Activated CD4-positive, alpha-beta memory T cell treated with anti-CD3 and anti-CD28 coated beads, Interleukin-2, amount 10 ng/mL, durations not matched to agents 7 days and 5 days (primary cell): ENCODE data around the gene ALDOA. TPM values are rescaled to one million over a fixed set of nuclear protein-coding genes. Genes with fewer than 3 reads are reported as not detected.

ENCODE experiments used
- CTCF ChIA-PET: fragments of 350-600 bp; sonication (Branson Sonifier 250); formaldehyde crosslinking; loops from one replicate; lab custom pipeline; 2021; ENCODE audit warnings: antibody characterized with exemption, inconsistent platforms; lab: Charles Lee
- POLR2A ChIA-PET: fragments of 350-600 bp; sonication (Branson Sonifier 250); formaldehyde crosslinking; loops from one replicate; lab custom pipeline; 2021; ENCODE audit warnings: antibody characterized with exemption; lab: Charles Lee
- DNase-seq: peaks from one replicate; pipeline ENCODE4 v3.0.0-alpha.2; 2020
- H3K27ac Mint-ChIP-seq: one replicate; pipeline ENCODE4 v1.8.0; 2021; ENCODE audit warnings: mild to moderate bottlenecking, mixed read lengths
- H3K27me3 Mint-ChIP-seq: one replicate; pipeline ENCODE4 v1.8.0; 2021; ENCODE audit warnings: mixed read lengths
- H3K36me3 Mint-ChIP-seq: one replicate; pipeline ENCODE4 v1.8.0; 2021; ENCODE audit warnings: low read depth, mixed read lengths
- H3K4me1 Mint-ChIP-seq: one replicate; pipeline ENCODE4 v1.8.0; 2021; ENCODE audit warnings: mixed read lengths
- H3K4me3 Mint-ChIP-seq: one replicate; pipeline ENCODE4 v1.8.0; 2021; ENCODE audit warnings: mild to moderate bottlenecking, mixed read lengths
- H3K9me3 Mint-ChIP-seq: one replicate; pipeline ENCODE4 v1.8.0; 2021; ENCODE audit warnings: mixed read lengths
- total RNA-seq, 2 experiments: library from RNA; stranded (reverse); gene quantifications; one replicate each; pipeline ENCODE4 v1.2.3, GENCODE V29; 2021

Gene ALDOA
- total RNA-seq, 2 experiments from 2014 or later = 1,403 to 1,450 TPM

GRCh38 chr16:30065943-30066760 is 592 bp downstream of the ALDOA start:
- Mint-ChIP-seq H3K4me1 (peaks cover 39% of the 10 kb centered on the region), H3K9me3 (no peaks in the 10 kb centered on the region), H3K27ac (peak overlapping the region; percentile 99), H3K27me3 (no peaks in the 10 kb centered on the region), H3K4me3 (peak overlapping the region; percentile 95), H3K36me3 (peaks cover 62% of the 10 kb centered on the region)
- DNase-seq = no peak
- ChIA-PET CTCF (interaction anchor here (0.6 to 5.4 kb wide), 11 partner anchors 10 to 351 kb away, joined by 3 to 40 read pairs (median 5); partner anchors contain the start of genes PAGR1, PPP4C and TBX6), POLR2A (interaction anchor here (0.8 to 6.0 kb wide), 38 partner anchors 8 to 544 kb away, joined by 3 to 111 read pairs (median 5); partner anchors contain the start of genes C16orf54, CDIPT, CORO1A and HIRIP3)

GRCh38 chr16:30066761-30067583 is 1.4 kb downstream of the ALDOA start:
- H3K27ac Mint-ChIP-seq = peak overlapping the region; percentile 99
- ChIA-PET POLR2A (interaction anchor here (0.8 to 6.0 kb wide), 15 partner anchors 10 to 543 kb away, joined by 3 to 111 read pairs (median 9); partner anchors contain the start of genes CORO1A, HIRIP3, INO80E and PPP4C), CTCF (interaction anchor here (0.6 to 5.4 kb wide), 4 partner anchors 10 to 244 kb away, joined by 4 to 40 read pairs (median 22); partner anchors contain the start of genes PPP4C and TBX6)
- H3K4me1 Mint-ChIP-seq = peaks cover 39% of the 10 kb centered on the region
- no peaks in the 10 kb centered on the region for H3K27me3 Mint-ChIP-seq
- H3K4me3 Mint-ChIP-seq = peak overlapping the region; percentile 95
- H3K9me3 Mint-ChIP-seq = no peaks in the 10 kb centered on the region
- peaks cover 70% of the 10 kb centered on the region for H3K36me3 Mint-ChIP-seq
- DNase-seq = no peak

- DNase-seq = no peak
- Mint-ChIP-seq H3K36me3 (peaks cover 73% of the 10 kb centered on the region), H3K4me1 (peaks cover 41% of the 10 kb centered on the region), H3K27me3 (no peaks in the 10 kb centered on the region), H3K4me3 (peak overlapping the region; percentile 95), H3K9me3 (no peaks in the 10 kb centered on the region), H3K27ac (peak overlapping the region; percentile 99)
- POLR2A ChIA-PET = interaction anchor here (1.2 to 6.0 kb wide), 6 partner anchors 9 to 340 kb away, joined by 3 to 111 read pairs (median 73); partner anchors contain the start of genes CORO1A, PPP4C, TBX6 and YPEL3
- CTCF ChIA-PET = interaction anchor here (4.9 to 5.4 kb wide), 2 partner anchors 12 to 25 kb away, joined by 31 to 40 read pairs; partner anchors contain the start of gene TBX6
Measured at GRCh38 chr16:30067584-30067916, 2.0 kb downstream of the ALDOA start.

GRCh38 chr16:30068333-30068732 is 2.8 kb downstream of the ALDOA start:
- Mint-ChIP-seq H3K9me3 (no peaks in the 10 kb centered on the region), H3K4me3 (peak overlapping the region; percentile 55), H3K36me3 (peaks cover 73% of the 10 kb centered on the region), H3K27me3 (no peaks in the 10 kb centered on the region), H3K4me1 (peaks cover 39% of the 10 kb centered on the region), H3K27ac (peak overlapping the region; percentile 71)
- POLR2A ChIA-PET = interaction anchor here (1.4 to 6.0 kb wide), 3 partner anchors 9 to 115 kb away, joined by 3 to 63 read pairs (median 5); partner anchors contain the start of genes CORO1A and TBX6
- DNase-seq = no peak
- CTCF ChIA-PET = interaction anchor here (0.7 to 5.4 kb wide), 4 partner anchors 13 to 107 kb away, joined by 4 to 40 read pairs (median 18); partner anchors contain the start of gene TBX6

GRCh38 chr16:30068750-30069610 is 3.4 kb downstream of the ALDOA start:
- Mint-ChIP-seq H3K27me3 (no peaks in the 10 kb centered on the region), H3K27ac (peak overlapping the region; percentile 71), H3K36me3 (peaks cover 77% of the 10 kb centered on the region), H3K4me1 (peaks cover 39% of the 10 kb centered on the region), H3K9me3 (no peaks in the 10 kb centered on the region), H3K4me3 (peak overlapping the region; percentile 55)
- peak; percentile 62 for DNase-seq
- ChIA-PET CTCF (interaction anchor here (1.4 to 5.4 kb wide), 3 partner anchors 13 to 68 kb away, joined by 6 to 40 read pairs (median 31); partner anchors contain the start of gene TBX6), POLR2A (interaction anchor here (1.4 to 6.0 kb wide), 3 partner anchors 8 to 114 kb away, joined by 3 to 63 read pairs (median 5); partner anchors contain the start of genes CORO1A and TBX6)

GRCh38 chr16:30069611-30070462 is 4.3 kb downstream of the ALDOA start:
- no peak overlapping the region for H3K4me3 Mint-ChIP-seq
- peaks cover 72% of the 10 kb centered on the region for H3K36me3 Mint-ChIP-seq

GRCh38 chr16:30070490-30070889 is 4.9 kb downstream of the ALDOA start:
- no peak for DNase-seq
- Mint-ChIP-seq H3K27me3 (no peaks in the 10 kb centered on the region), H3K4me1 (peaks cover 47% of the 10 kb centered on the region), H3K9me3 (no peaks in the 10 kb centered on the region), H3K4me3 (no peak overlapping the region), H3K36me3 (peaks cover 67% of the 10 kb centered on the region), H3K27ac (peak overlapping the region; percentile 16)
- CTCF ChIA-PET = interaction anchor here (1.0 kb wide), 1 partner anchor 115 kb away, joined by 4 read pairs; no protein-coding TSS in a partner anchor
- POLR2A ChIA-PET = no interaction called here

More at GRCh38 chr16:30069611-30070462, 4.3 kb downstream of the ALDOA start:
- no peaks in the 10 kb centered on the region for H3K9me3 Mint-ChIP-seq
- H3K4me1 Mint-ChIP-seq = peaks cover 43% of the 10 kb centered on the region
- H3K27ac Mint-ChIP-seq = peak overlapping the region; percentile 58
- H3K27me3 Mint-ChIP-seq = no peaks in the 10 kb centered on the region
- ChIA-PET POLR2A (interaction anchor here (1.4 to 6.0 kb wide), 2 partner anchors 21 to 113 kb away, joined by 3 to 63 read pairs; partner anchors contain the start of genes CORO1A and TBX6), CTCF (interaction anchor here (1.0 kb wide), 1 partner anchor 116 kb away, joined by 4 read pairs; no protein-coding TSS in a partner anchor)
- DNase-seq = no peak

GRCh38 chr16:30075503-30076275 is 10.1 kb downstream of the ALDOA start, which contains the start of gene PPP4C:
Gene PPP4C, plus strand, starts transcription at chr16:30075994. Its CDS starts 384 bp downstream, at chr16:30076378.
- Mint-ChIP-seq H3K4me3 (peak within 1 kb of the TSS; percentile 97), H3K27ac (peak within 1 kb of the TSS; percentile 92), H3K9me3 (no peaks in the 10 kb centered on the region), H3K4me1 (peaks cover 46% of the 10 kb centered on the region), H3K27me3 (no peaks in the 10 kb centered on the region), H3K36me3 (peaks cover 58% of the 10 kb centered on the region)
- CTCF ChIA-PET = interaction anchor here (1.0 to 6.8 kb wide), 5 partner anchors 10 to 21 kb away, joined by 4 to 58 read pairs (median 8); partner anchors contain the start of genes ALDOA and TBX6
- DNase-seq = peak; percentile 95
- POLR2A ChIA-PET = interaction anchor here (1.0 to 8.7 kb wide), 11 partner anchors 7 to 583 kb away, joined by 3 to 107 read pairs (median 7); partner anchors contain the start of genes ALDOA, CORO1A, FBRS and HIRIP3

- POLR2A ChIA-PET = interaction anchor here (1.0 to 8.7 kb wide), 11 partner anchors 8 to 582 kb away, joined by 3 to 107 read pairs (median 7); partner anchors contain the start of genes ALDOA, CORO1A, FBRS and HIRIP3
- H3K4me1 Mint-ChIP-seq = peaks cover 46% of the 10 kb centered on the region
- CTCF ChIA-PET = interaction anchor here (0.8 to 6.8 kb wide), 6 partner anchors 10 to 44 kb away, joined by 3 to 58 read pairs (median 6); partner anchors contain the start of genes ALDOA and TBX6
- H3K27ac Mint-ChIP-seq = peak overlapping the region; percentile 66
- no peaks in the 10 kb centered on the region for H3K27me3 Mint-ChIP-seq
- no peaks in the 10 kb centered on the region for H3K9me3 Mint-ChIP-seq
- H3K4me3 Mint-ChIP-seq = peak overlapping the region; percentile 97
- H3K36me3 Mint-ChIP-seq = peaks cover 57% of the 10 kb centered on the region
- no peak for DNase-seq
Measured at GRCh38 chr16:30076276-30076791, 10.8 kb downstream of the ALDOA start.
